ENCODE data around the gene SPAG17. TPM values are rescaled to one million over a fixed set of nuclear protein-coding genes. Genes with fewer than 3 reads are reported as not detected.

SPAG17 gene
- total RNA-seq, 1 experiment from 2014 or later = not detected

DNA sequence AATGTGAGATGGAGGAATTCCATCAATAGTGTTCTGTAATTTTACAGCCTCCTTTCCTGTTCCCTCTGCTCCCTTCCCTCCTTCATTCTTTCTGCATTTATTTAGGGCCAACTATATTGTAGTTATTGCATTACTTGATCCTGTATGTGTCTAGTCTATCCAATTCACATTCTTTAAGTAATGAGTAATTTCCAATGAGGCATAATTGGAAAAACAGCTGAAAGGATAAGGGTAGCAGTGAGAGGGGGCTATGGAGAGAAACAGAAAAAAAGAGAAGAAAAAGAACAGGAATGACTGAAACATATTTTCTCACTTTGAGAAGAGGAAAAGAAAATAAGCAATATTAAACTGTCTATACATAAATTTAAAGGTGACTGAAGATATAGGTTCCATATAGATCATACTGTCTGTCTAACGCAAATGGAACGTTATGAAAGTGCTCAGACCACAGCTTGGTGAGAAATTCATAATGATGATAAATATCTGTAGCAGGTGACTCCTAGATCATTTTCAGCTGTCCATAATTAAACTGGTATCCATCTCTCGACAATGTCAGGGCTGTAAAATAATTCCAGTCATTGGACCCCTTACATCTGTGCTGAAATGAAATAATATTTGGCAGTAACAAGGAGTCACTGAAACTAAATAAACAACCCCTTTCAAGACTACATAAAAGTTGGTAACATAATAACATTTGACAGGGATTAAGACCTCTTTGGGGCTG, 61.8 kb downstream of the SPAG17 start:
- Histone ChIP-seq H4K20me1 (ENCODE audit: insufficient read depth) (no peaks in the 10 kb centered on the region), H3K9me3 (ENCODE audit: control insufficient read depth in 1 of 2, insufficient read depth in 1 of 2, low read depth in 1 of 2, low read length in 2 of 2) (no peaks in the 10 kb centered on the region), H3K4me1 (ENCODE audit: control insufficient read depth in 1 of 2, insufficient read depth in 2 of 2, low read length in 2 of 2) (no peaks in the 10 kb centered on the region), H2AFZ (ENCODE audit: low read depth, low read length, poor library complexity, severe bottlenecking) (no peak overlapping the region), H3K9me2 (ENCODE audit: insufficient read depth) (no peaks in the 10 kb centered on the region), H3K4me3 (replicated peaks in 1 of 2; ENCODE audit: low read depth in 1 of 2, low read length in 2 of 2) (no peak overlapping the region), H3K9ac (ENCODE audit: low read length) (no peak overlapping the region), H3K27me3 (ENCODE audit: insufficient read depth, low read length) (no peaks in the 10 kb centered on the region), H3K27ac (ENCODE audit: low read depth, low read length) (no peak overlapping the region), H3K79me2 (ENCODE audit: insufficient read depth, low read length) (no peaks in the 10 kb centered on the region), H3K36me3 (ENCODE audit: control insufficient read depth in 1 of 2, insufficient read depth in 2 of 2, low read length in 2 of 2) (no peaks in the 10 kb centered on the region), H3K4me2 (ENCODE audit: low read length) (no peak overlapping the region)
- TF ChIP-seq ELF1 (IDR thresholded peaks at IDR 0.05; ENCODE audit: borderline replicate concordance, low read depth) (no peak), CEBPB (IDR thresholded peaks at IDR 0.05; ENCODE audit: low read depth) (no peak)
- ChIA-PET POLR2A (no interaction called here), CTCF (interaction anchor here (1.2 kb wide), 1 partner anchor 885 kb away, joined by 3 read pairs; no protein-coding TSS in a partner anchor), RAD21 (ENCODE audit: low non-redundant PET in 1 of 2, low total read pairs in 2 of 2, uncharacterized antibody in 2 of 2, unreplicated experiment in 2 of 2) (no interaction called here)
- DNase-seq (ENCODE audit: low read depth, low spot score) = no peak
- no peak for ATAC-seq
- intact Hi-C loops (cut with micrococcal nuclease) = no loop called here
- no TSS peak for BruUV-seq (replicated peaks)

GRCh38 chr1:118122234-118123004, 62.6 kb downstream of the SPAG17 start:
- BruUV-seq (replicated peaks) = no TSS peak
- H3K9ac ChIP-seq (ENCODE audit: low read length) = no peak overlapping the region
- CTCF ChIA-PET = no interaction called here
- DNase-seq (ENCODE audit: low read depth, low spot score) (no peak), ATAC-seq (no peak)
- no peaks in the 10 kb centered on the region for H3K36me3 ChIP-seq (ENCODE audit: control insufficient read depth in 1 of 2, insufficient read depth in 2 of 2, low read length in 2 of 2)
- no peaks in the 10 kb centered on the region for H3K4me1 ChIP-seq (ENCODE audit: control insufficient read depth in 1 of 2, insufficient read depth in 2 of 2, low read length in 2 of 2)
- no peak overlapping the region for H3K4me2 ChIP-seq (ENCODE audit: low read length)
- no peak overlapping the region for H3K27ac ChIP-seq (ENCODE audit: low read depth, low read length)
- H3K9me2 ChIP-seq (ENCODE audit: insufficient read depth) = no peaks in the 10 kb centered on the region
- RAD21 ChIA-PET (ENCODE audit: low non-redundant PET in 1 of 2, low total read pairs in 2 of 2, uncharacterized antibody in 2 of 2, unreplicated experiment in 2 of 2) = no interaction called here
- H3K79me2 ChIP-seq (ENCODE audit: insufficient read depth, low read length) = no peaks in the 10 kb centered on the region
- TF ChIP-seq CBX3 (IDR thresholded peaks at IDR 0.05; ENCODE audit: low read depth) (no peak), ELF1 (IDR thresholded peaks at IDR 0.05; ENCODE audit: borderline replicate concordance, low read depth) (no peak)
- no peaks in the 10 kb centered on the region for H3K9me3 ChIP-seq (ENCODE audit: control insufficient read depth in 1 of 2, insufficient read depth in 1 of 2, low read depth in 1 of 2, low read length in 2 of 2)
- H4K20me1 ChIP-seq (ENCODE audit: insufficient read depth) = no peaks in the 10 kb centered on the region
- intact Hi-C loops (cut with micrococcal nuclease) = no loop called here
- POLR2A ChIA-PET = no interaction called here
- no peak overlapping the region for H2AFZ ChIP-seq (ENCODE audit: low read depth, low read length, poor library complexity, severe bottlenecking)
- H3K27me3 ChIP-seq (ENCODE audit: insufficient read depth, low read length) = no peaks in the 10 kb centered on the region
- no peak overlapping the region for H3K4me3 ChIP-seq (replicated peaks in 1 of 2; ENCODE audit: low read depth in 1 of 2, low read length in 2 of 2)

Data from HCT116 (cell line).